Measurements from ENCODE around the gene ST3GAL3. TPM values are rescaled to one million over a fixed set of nuclear protein-coding genes. Genes with fewer than 3 reads are reported as not detected.

The ST3GAL3 gene
- total and polyA plus RNA-seq, 10 of the 15 experiments (the other 5 are each of a cell fraction or from before 2014, with no cell fraction given): 1.2 to 19.3 (median 11.0) TPM

DNA sequence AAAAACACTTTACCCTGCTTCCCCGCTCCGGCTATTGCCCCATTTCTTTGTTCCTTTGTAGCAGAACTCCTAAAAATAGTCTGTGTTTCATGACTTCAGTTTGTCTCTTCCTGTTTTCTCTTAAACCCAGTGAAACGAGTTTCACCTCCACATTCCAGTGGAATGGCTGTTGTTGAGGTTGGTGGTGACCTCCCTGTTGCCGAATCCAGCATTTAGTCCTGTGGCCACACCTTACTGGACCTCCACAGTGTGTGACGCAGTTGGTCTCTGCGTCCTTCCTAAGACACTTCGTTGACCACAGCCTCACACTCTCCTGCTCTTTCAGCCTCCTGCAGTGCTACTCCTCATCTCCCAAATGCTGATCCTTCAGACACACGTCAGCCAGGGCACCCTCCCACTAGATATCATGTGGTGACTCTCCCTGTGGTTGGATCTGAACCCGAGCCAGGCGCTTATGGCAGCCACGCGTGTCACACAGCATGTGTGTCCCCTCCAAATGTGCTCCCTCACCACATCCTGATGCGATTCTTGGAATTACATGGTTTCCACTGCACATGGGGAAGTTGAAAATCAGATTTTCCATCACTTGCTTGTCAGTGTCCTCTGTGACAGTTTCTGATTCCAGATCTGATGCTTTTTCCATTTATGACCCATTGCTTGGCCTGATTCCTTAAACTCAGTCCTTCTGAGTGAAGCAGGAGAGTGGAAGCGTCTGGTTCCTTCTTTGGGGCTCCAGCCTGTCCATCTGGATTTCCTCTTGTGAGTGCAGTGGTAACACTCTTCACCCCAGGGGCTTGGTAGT lies 127.1 kb downstream of the ST3GAL3 start:
- DNase-seq (ENCODE audit: low read depth, low spot score) (no peak), ATAC-seq (no peak), FAIRE-seq (no peak)
- WGBS (ENCODE audit: insufficient coverage, insufficient replicate concordance, low lambda C conversion rate, missing lambda C conversion rate): 57% methylated on average over 14 of the region's 14 CpGs
- ChIA-PET CTCF (interaction anchor here (0.7 kb wide), 1 partner anchor 185 kb away, joined by 4 read pairs; no protein-coding TSS in a partner anchor), POLR2A (interaction anchor here (1.0 to 1.4 kb wide), 2 partner anchors 12 to 19 kb away, joined by 3 read pairs; no protein-coding TSS in a partner anchor), SMC1A (ENCODE audit: uncharacterized antibody, unreplicated experiment) (interaction anchor here (0.6 to 3.9 kb wide), 9 partner anchors 12 to 101 kb away, joined by 3 to 47 read pairs (median 3); no protein-coding TSS in a partner anchor), RAD21 (ENCODE audit: unreplicated experiment) (interaction anchor here (1.0 to 5.8 kb wide), 3 partner anchors 65 to 100 kb away, joined by 3 to 29 read pairs (median 3); no protein-coding TSS in a partner anchor)
- no peaks in the 10 kb centered on the region for H3K9me3 ChIP-seq (replicated peaks; ENCODE audit: control insufficient read depth, insufficient read depth, low read length)
- TSS peak; percentile 85 for BruUV-seq (replicated peaks)
- H3K9ac ChIP-seq (ENCODE audit: control insufficient read depth, insufficient read depth, low read length): peak overlapping the region; percentile 23; the same call in 1 of the 2 replicates
- H3K4me1 ChIP-seq (ENCODE audit: control insufficient read depth, insufficient read depth, low read length): peaks cover 75% of the 10 kb centered on the region
- peak overlapping the region; percentile 8 for H2AFZ ChIP-seq (ENCODE audit: control insufficient read depth, low read depth, low read length)
- no peaks in the 10 kb centered on the region for H4K20me1 ChIP-seq (ENCODE audit: control insufficient read depth, insufficient read depth)
- peaks cover 3% of the 10 kb centered on the region for H3K79me2 ChIP-seq (ENCODE audit: control insufficient read depth, insufficient read depth, low read length)
- peak overlapping the region; percentile 51 for H3K4me2 ChIP-seq (ENCODE audit: control insufficient read depth, insufficient read depth)
- no peak overlapping the region for H3K4me3 ChIP-seq
- intact Hi-C loops (cut with micrococcal nuclease; ENCODE audit: unreplicated experiment) (loop anchor here (5.0 kb wide), 1 partner anchor 98 kb away; the partner anchor contains the start of gene ARTN), in situ Hi-C loops (cut with MboI) (loop anchor here (10.0 kb wide), 1 partner anchor 880 kb away; the partner anchor contains the start of gene SLC2A1)
- H3K36me3 ChIP-seq (ENCODE audit: control insufficient read depth in 2 of 2, insufficient read depth in 2 of 2, low read length in 1 of 2): no peaks in the 10 kb centered on the region
- peak overlapping the region; percentile 95 for H3K27ac ChIP-seq (ENCODE audit: control insufficient read depth, insufficient read depth)
- no peaks in the 10 kb centered on the region for H3K27me3 ChIP-seq (replicated peaks in 1 of 2; ENCODE audit: control insufficient read depth in 2 of 2, insufficient read depth in 2 of 2, low read length in 1 of 2)
- TF ChIP-seq BHLHE40 (IDR thresholded peaks at IDR 0.05; ENCODE audit: borderline replicate concordance in 1 of 2, low read depth in 2 of 2, low read length in 1 of 2) (no peak; a peak in 1 of 4 replicates), YY1 (IDR thresholded peaks at IDR 0.05; ENCODE audit: low read depth, low read length) (0 out of 2 replicates have a peak, but pooled peaks have one; percentile 28), SRF (IDR thresholded peaks at IDR 0.05; ENCODE audit: low read depth in 2 of 2, low read length in 2 of 2) (no peak), ZNF622 (IDR thresholded peaks at IDR 0.05) (no peak), ETV6 (conservative IDR thresholded peaks at IDR 0.05 in 1 of 2, IDR thresholded peaks at IDR 0.05 in 1 of 2; ENCODE audit: borderline replicate concordance in 1 of 2, low read depth in 1 of 2) (0 out of 4 replicates have a peak, but pooled peaks of 1 of the 2 experiments have one; percentile 17), NFIC (IDR thresholded peaks at IDR 0.05; ENCODE audit: low read depth, low read length) (no peak), RBBP5 (conservative IDR thresholded peaks at IDR 0.05) (no peak), SUPT20H (IDR thresholded peaks at IDR 0.05; ENCODE audit: borderline replicate concordance, control insufficient read depth, low read depth, low read length) (no peak), EP300 (IDR thresholded peaks at IDR 0.05; ENCODE audit: borderline replicate concordance in 1 of 2, control insufficient read depth in 1 of 2, low read depth in 2 of 2, low read length in 2 of 2) (no peak), YBX1 (IDR thresholded peaks at IDR 0.05) (no peak), NR2C2 (IDR thresholded peaks at IDR 0.05; ENCODE audit: borderline replicate concordance, control insufficient read depth, insufficient read length, low read depth) (no peak), POLR2AphosphoS5 (IDR thresholded peaks at IDR 0.05; ENCODE audit: low read length) (no peak), ZNF207 (IDR thresholded peaks at IDR 0.05; ENCODE audit: borderline replicate concordance) (no peak), RUNX3 (IDR thresholded peaks at IDR 0.05; ENCODE audit: low read length) (peak; percentile 56), SPI1 (IDR thresholded peaks at IDR 0.05; ENCODE audit: borderline replicate concordance, insufficient read depth, low read depth, low read length) (peak; percentile 35; the same call in 1 of the 2 replicates), NFYB (IDR thresholded peaks at IDR 0.05; ENCODE audit: insufficient read depth, low read depth, low read length) (no peak)
- TF ChIP-seq, protein P1, sequence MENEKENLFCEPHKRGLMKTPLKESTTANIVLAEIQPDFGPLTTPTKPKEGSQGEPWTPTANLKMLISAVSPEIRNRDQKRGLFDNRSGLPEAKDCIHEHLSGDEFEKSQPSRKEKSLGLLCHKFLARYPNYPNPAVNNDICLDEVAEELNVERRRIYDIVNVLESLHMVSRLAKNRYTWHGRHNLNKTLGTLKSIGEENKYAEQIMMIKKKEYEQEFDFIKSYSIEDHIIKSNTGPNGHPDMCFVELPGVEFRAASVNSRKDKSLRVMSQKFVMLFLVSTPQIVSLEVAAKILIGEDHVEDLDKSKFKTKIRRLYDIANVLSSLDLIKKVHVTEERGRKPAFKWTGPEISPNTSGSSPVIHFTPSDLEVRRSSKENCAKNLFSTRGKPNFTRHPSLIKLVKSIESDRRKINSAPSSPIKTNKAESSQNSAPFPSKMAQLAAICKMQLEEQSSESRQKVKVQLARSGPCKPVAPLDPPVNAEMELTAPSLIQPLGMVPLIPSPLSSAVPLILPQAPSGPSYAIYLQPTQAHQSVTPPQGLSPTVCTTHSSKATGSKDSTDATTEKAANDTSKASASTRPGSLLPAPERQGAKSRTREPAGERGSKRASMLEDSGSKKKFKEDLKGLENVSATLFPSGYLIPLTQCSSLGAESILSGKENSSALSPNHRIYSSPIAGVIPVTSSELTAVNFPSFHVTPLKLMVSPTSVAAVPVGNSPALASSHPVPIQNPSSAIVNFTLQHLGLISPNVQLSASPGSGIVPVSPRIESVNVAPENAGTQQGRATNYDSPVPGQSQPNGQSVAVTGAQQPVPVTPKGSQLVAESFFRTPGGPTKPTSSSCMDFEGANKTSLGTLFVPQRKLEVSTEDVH (IDR thresholded peaks at IDR 0.05; ENCODE audit: low read depth, partially characterized antibody): no peak
- TF ChIP-seq, protein P2, sequence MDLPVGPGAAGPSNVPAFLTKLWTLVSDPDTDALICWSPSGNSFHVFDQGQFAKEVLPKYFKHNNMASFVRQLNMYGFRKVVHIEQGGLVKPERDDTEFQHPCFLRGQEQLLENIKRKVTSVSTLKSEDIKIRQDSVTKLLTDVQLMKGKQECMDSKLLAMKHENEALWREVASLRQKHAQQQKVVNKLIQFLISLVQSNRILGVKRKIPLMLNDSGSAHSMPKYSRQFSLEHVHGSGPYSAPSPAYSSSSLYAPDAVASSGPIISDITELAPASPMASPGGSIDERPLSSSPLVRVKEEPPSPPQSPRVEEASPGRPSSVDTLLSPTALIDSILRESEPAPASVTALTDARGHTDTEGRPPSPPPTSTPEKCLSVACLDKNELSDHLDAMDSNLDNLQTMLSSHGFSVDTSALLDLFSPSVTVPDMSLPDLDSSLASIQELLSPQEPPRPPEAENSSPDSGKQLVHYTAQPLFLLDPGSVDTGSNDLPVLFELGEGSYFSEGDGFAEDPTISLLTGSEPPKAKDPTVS (IDR thresholded peaks at IDR 0.05; ENCODE audit: low read depth, low read length): no peak

Data from GM12878 (cell line).